Liver (tissue), 9 donors: ENCODE measurements around the gene PCDH9. TPM values are rescaled to one million over a fixed set of nuclear protein-coding genes. Genes with fewer than 3 reads are reported as not detected.

Experiments used
- DNase-seq: peaks from one replicate; pipeline ENCODE4 v3.0.0-alpha.2; 2017; ENCODE audit warnings: low spot score
- H3K27ac ChIP-seq, 2 donors: one replicate each; pipeline ENCODE4 v1.7.0; 2013; ENCODE audit warnings: inconsistent platforms in 2 of 2, low read length in 2 of 2, control low read depth in 1 of 2, low read depth in 1 of 2, mild to moderate bottlenecking in 1 of 2
- H3K27me3 ChIP-seq, 4 donors: one replicate each; pipeline versions ENCODE4 v1.6.1 to v1.7.0; 2013; ENCODE audit warnings: low read length in 3 of 4, inconsistent platforms in 1 of 4, mild to moderate bottlenecking in 1 of 4, moderate library complexity in 1 of 4; ENCODE audit not compliant: control insufficient read depth in 4 of 4, insufficient read depth in 4 of 4
- H3K36me3 ChIP-seq, 4 donors: one replicate each; pipeline versions ENCODE4 v1.6.1 to v1.7.0; 2013; ENCODE audit warnings: low read length in 3 of 4, mild to moderate bottlenecking in 3 of 4, low read depth in 1 of 4, moderate library complexity in 1 of 4; ENCODE audit not compliant: control insufficient read depth in 4 of 4, insufficient read depth in 3 of 4
- H3K4me1 ChIP-seq, 4 donors: one replicate each; pipeline versions ENCODE4 v1.6.1 to v1.7.0; 2013; ENCODE audit warnings: low read length in 3 of 4, mild to moderate bottlenecking in 3 of 4, moderate library complexity in 1 of 4; ENCODE audit not compliant: control insufficient read depth in 4 of 4, insufficient read depth in 4 of 4
- H3K4me3 ChIP-seq, 3 donors: one replicate each; pipeline versions ENCODE4 v1.6.1 to v1.7.0; 2013; ENCODE audit warnings: low read length in 3 of 3, control low read depth in 1 of 3, low read depth in 1 of 3, mild to moderate bottlenecking in 1 of 3
- H3K9ac ChIP-seq, 2 donors: one replicate each; pipeline ENCODE4 v1.7.0; 2013; ENCODE audit warnings: low read length in 2 of 2, mild to moderate bottlenecking in 2 of 2, moderate library complexity in 2 of 2, control low read depth in 1 of 2, low read depth in 1 of 2
- H3K9me3 ChIP-seq, 4 donors: one replicate each; pipeline versions ENCODE4 v1.6.1 to v1.7.0; 2013; ENCODE audit warnings: low read length in 3 of 4; ENCODE audit not compliant: control insufficient read depth in 4 of 4
- CTCF ChIP-seq: fragments of 150-350 bp; IDR thresholded peaks from 2 replicates; pipeline ENCODE4 v1.5.1; 2017; ENCODE audit warnings: improper control_type of control experiment, low read depth, low read length; ENCODE audit not compliant: missing input control
- EGR1 ChIP-seq, 2 donors: IDR thresholded peaks; 2 replicates each; pipeline ENCODE4 v1.6.1; 2016 to 2018; ENCODE audit warnings: antibody characterized with exemption in 2 of 2, low read depth in 2 of 2
- FOXA1 ChIP-seq: IDR thresholded peaks from 2 replicates; pipeline ENCODE4 v1.6.1; 2016; ENCODE audit warnings: antibody characterized with exemption
- FOXA2 ChIP-seq: IDR thresholded peaks from 2 replicates; pipeline ENCODE4 v1.6.1; 2016; ENCODE audit warnings: antibody characterized with exemption
- HNF4G ChIP-seq: IDR thresholded peaks from 2 replicates; pipeline ENCODE4 v1.6.1; 2016; ENCODE audit warnings: antibody characterized with exemption
- MAX ChIP-seq: IDR thresholded peaks from 2 replicates; pipeline ENCODE4 v1.6.1; 2016; ENCODE audit warnings: antibody characterized with exemption
- NR2F2 ChIP-seq: IDR thresholded peaks from 2 replicates; pipeline ENCODE4 v1.6.1; 2016; ENCODE audit warnings: antibody characterized with exemption
- RAD21 ChIP-seq, 2 donors: IDR thresholded peaks; 2 replicates each; pipeline ENCODE4 v1.6.1; 2016; ENCODE audit warnings: antibody characterized with exemption in 2 of 2, mild to moderate bottlenecking in 2 of 2
- RXRA ChIP-seq, 2 donors: IDR thresholded peaks; 2 replicates each; pipeline ENCODE4 v1.6.1; 2017 to 2018; ENCODE audit warnings: antibody characterized with exemption in 2 of 2, mild to moderate bottlenecking in 1 of 2
- SP1 ChIP-seq: IDR thresholded peaks from 2 replicates; pipeline ENCODE4 v1.6.1; 2018; ENCODE audit warnings: antibody characterized with exemption, mild to moderate bottlenecking
- TAF1 ChIP-seq: conservative IDR thresholded peaks from 2 replicates; pipeline ENCODE4 v1.6.1; 2016; ENCODE audit warnings: antibody characterized with exemption, mild to moderate bottlenecking
- ZBTB33 ChIP-seq: IDR thresholded peaks from 2 replicates; pipeline ENCODE4 v1.6.1; 2016; ENCODE audit warnings: antibody characterized with exemption
- WGBS: extraction: QIAGEN DNeasy Blood & Tissue Kit; methylation state at CpG from one replicate; pipeline ENCODE4 v1.1.7; 2013; 5-methylcytosine and 5-hydroxymethylcytosine counted together
- polyA plus RNA-seq, 2 donors: library from polyadenylated mRNA; stranded (reverse) in 1 of 2; unstranded in 1 of 2; fragments of 200-250 nt in 1 of 2; fragments of >200 nt in 1 of 2; fragmentation: Nextera tagmentation in 1 of 2; extraction: Ambion mirVana in 1 of 2; gene quantifications; one replicate each; pipeline versions ENCODE4 v1.2.1 to v1.2.3, GENCODE V29; 2013 to 2015
- total RNA-seq, 2 donors: library from RNA; depleted of rRNA; stranded (reverse); fragments of >200 nt; gene quantifications; one replicate each; pipeline ENCODE4 v1.2.3, GENCODE V29; 2014
- TF ChIP-seq, protein P1 (sequence below): IDR thresholded peaks from 2 replicates; pipeline ENCODE4 v1.6.1; 2016; ENCODE audit warnings: antibody characterized with exemption
- donor health status: healthy.
- donor health status: healthy.
- donor health status: healthy.
- donor health status: healthy.
- donor health status: healthy.

PCDH9 gene
- total and polyA plus RNA-seq, 4 donors = 0.90 to 4.0 (median 2.2) TPM

DNA sequence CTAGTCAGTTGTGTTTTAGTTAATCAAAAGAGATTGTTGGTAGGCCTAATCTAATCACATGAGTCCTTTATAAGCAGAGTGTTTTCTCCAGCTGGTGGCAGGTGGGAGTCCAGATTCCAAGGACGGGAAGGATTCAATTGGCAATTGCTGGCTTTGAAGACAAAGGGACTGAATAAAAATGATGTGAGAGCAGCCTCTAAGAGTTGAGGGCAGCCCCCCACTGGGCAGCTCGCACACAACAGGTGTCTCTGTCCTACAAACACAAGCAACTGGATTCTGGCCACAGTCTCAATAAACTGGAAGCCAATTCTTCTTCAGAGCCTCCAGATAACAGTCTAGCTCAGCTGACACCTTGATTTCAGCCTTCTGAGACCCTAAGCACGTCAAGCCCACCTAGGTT lies 915.2 kb downstream of the PCDH9 start:
- WGBS = 65% methylated on average over 3 of the region's 3 CpGs
- DNase-seq = no peak
- Histone ChIP-seq H3K27ac (no peak overlapping the region), H3K9me3 (no peaks in the 10 kb centered on the region), H3K4me3 (no peak overlapping the region), H3K4me1 (peaks cover 0 to 6% (median 2%) of the 10 kb centered on the region in 4 donors), H3K36me3 (no peaks in the 10 kb centered on the region), H3K27me3 (no peaks in the 10 kb centered on the region), H3K9ac (no peak overlapping the region)
- TF ChIP-seq FOXA2 (no peak), RAD21 (IDR thresholded peaks at IDR 0.05) (no peak), HNF4G (no peak), CTCF (no peak), EGR1 (IDR thresholded peaks at IDR 0.05; ENCODE audit: low read depth in 2 of 2) (no peak)

DNA sequence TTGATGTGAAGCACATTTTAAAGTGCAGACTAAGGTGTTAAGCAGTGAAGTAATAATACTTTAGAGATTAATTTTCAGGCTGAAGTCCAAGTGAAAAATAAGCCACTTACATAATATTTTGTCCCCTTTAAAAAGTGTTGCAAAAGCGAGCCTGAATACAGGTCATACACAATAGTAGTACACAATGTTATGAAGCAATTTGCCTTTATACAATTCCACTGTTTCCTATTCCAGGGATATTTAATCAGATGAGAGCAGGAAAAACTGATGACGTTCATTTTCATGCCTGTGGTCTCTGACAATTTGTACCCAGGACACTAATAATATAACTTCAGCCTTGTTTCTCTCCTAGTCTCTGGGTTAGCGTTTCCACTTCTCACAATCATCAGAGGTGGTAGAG lies 916.7 kb downstream of the PCDH9 start:
- H3K4me1 ChIP-seq = peaks cover 0 to 6% (median 2%) of the 10 kb centered on the region in 4 donors
- no peak for DNase-seq
- no peak overlapping the region for H3K27ac ChIP-seq
- TF ChIP-seq FOXA1 (no peak), SP1 (no peak), ZBTB33 (no peak), RAD21 (IDR thresholded peaks at IDR 0.05) (no peak), TAF1 (no peak), NR2F2 (no peak), RXRA (IDR thresholded peaks at IDR 0.05) (no peak), MAX (no peak), FOXA2 (no peak), EGR1 (IDR thresholded peaks at IDR 0.05; ENCODE audit: low read depth in 2 of 2) (no peak)
- H3K4me3 ChIP-seq = no peak overlapping the region
- no peaks in the 10 kb centered on the region for H3K36me3 ChIP-seq
- H3K27me3 ChIP-seq = no peaks in the 10 kb centered on the region
- no peaks in the 10 kb centered on the region for H3K9me3 ChIP-seq
- 60% methylated on average over 3 of the region's 3 CpGs for WGBS
- H3K9ac ChIP-seq = no peak overlapping the region

GRCh38 chr13:66312312-66313087 lies 917.6 kb downstream of the PCDH9 start:
- no peak overlapping the region for H3K9ac ChIP-seq
- TF ChIP-seq ZBTB33 (no peak), FOXA1 (no peak)
- TF ChIP-seq, protein P1, sequence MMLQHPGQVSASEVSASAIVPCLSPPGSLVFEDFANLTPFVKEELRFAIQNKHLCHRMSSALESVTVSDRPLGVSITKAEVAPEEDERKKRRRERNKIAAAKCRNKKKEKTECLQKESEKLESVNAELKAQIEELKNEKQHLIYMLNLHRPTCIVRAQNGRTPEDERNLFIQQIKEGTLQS = no peak
- no peak for DNase-seq
- peaks cover 0 to 6% (median 2%) of the 10 kb centered on the region in 4 donors for H3K4me1 ChIP-seq
- WGBS = 59% methylated on average over 10 of the region's 10 CpGs
- no peak overlapping the region for H3K27ac ChIP-seq
- H3K4me3 ChIP-seq = no peak overlapping the region
- H3K9me3 ChIP-seq = no peaks in the 10 kb centered on the region
- H3K27me3 ChIP-seq = no peaks in the 10 kb centered on the region
- no peaks in the 10 kb centered on the region for H3K36me3 ChIP-seq
